ENCODE measurements around the gene DDX39A. TPM values are rescaled to one million over a fixed set of nuclear protein-coding genes. Genes with fewer than 3 reads are reported as not detected.
A peak's percentile ranks its signal among the peaks of the same experiment; 100 is the strongest.

Gene DDX39A
- total and polyA plus RNA-seq, 12 donors = 26.7 to 262 (median 46.8) TPM

DNA sequence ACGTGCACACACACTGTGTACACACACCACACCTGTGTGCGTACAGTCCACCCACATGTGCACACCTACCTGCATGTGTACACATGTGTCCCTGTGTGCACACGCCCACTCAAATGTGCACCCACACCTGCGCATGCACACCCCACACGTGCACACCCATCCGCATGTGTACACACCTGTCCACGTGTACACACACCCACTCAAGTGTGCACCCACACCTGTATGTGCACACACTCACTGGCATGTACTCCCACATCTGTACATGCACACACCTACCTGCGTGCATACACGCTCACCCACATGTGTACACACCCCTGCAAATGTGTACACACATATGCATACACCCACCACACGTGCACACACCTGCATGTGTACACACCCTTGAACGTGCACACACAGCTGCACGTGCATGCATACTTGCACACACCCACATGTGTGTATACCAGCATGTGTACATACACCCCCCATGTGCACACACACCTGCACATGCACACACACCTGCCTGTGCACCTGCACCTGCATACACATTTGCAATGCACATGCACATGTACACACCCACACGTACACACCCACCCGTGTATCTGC, 24.6 kb upstream of the DDX39A start:
- no peaks in the 10 kb centered on the region for H3K27me3 ChIP-seq
- intact Hi-C loops (cut with DNase I) = no loop called here
- TF ChIP-seq, protein P1, sequence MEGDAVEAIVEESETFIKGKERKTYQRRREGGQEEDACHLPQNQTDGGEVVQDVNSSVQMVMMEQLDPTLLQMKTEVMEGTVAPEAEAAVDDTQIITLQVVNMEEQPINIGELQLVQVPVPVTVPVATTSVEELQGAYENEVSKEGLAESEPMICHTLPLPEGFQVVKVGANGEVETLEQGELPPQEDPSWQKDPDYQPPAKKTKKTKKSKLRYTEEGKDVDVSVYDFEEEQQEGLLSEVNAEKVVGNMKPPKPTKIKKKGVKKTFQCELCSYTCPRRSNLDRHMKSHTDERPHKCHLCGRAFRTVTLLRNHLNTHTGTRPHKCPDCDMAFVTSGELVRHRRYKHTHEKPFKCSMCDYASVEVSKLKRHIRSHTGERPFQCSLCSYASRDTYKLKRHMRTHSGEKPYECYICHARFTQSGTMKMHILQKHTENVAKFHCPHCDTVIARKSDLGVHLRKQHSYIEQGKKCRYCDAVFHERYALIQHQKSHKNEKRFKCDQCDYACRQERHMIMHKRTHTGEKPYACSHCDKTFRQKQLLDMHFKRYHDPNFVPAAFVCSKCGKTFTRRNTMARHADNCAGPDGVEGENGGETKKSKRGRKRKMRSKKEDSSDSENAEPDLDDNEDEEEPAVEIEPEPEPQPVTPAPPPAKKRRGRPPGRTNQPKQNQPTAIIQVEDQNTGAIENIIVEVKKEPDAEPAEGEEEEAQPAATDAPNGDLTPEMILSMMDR (IDR thresholded peaks at IDR 0.05) = no peak
- no peak for TF ChIP-seq POLR2A (IDR thresholded peaks at IDR 0.05)
- no peak for DNase-seq
- no peak overlapping the region for H3K27ac ChIP-seq
- peaks cover 4 to 21% of the 10 kb centered on the region in 2 donors for H3K4me1 ChIP-seq (replicated peaks in 1 of 2)
- 90 to 94% (median 92%) methylated on average over 12 to 14 of the region's 14 CpGs for WGBS, 4 donors
- no peak overlapping the region for H3K4me3 ChIP-seq
- no peaks in the 10 kb centered on the region for H3K9me3 ChIP-seq (replicated peaks in 1 of 3)
- H3K36me3 ChIP-seq (replicated peaks in 1 of 2) = peaks cover 0 to 75% of the 10 kb centered on the region in 2 donors

DNA sequence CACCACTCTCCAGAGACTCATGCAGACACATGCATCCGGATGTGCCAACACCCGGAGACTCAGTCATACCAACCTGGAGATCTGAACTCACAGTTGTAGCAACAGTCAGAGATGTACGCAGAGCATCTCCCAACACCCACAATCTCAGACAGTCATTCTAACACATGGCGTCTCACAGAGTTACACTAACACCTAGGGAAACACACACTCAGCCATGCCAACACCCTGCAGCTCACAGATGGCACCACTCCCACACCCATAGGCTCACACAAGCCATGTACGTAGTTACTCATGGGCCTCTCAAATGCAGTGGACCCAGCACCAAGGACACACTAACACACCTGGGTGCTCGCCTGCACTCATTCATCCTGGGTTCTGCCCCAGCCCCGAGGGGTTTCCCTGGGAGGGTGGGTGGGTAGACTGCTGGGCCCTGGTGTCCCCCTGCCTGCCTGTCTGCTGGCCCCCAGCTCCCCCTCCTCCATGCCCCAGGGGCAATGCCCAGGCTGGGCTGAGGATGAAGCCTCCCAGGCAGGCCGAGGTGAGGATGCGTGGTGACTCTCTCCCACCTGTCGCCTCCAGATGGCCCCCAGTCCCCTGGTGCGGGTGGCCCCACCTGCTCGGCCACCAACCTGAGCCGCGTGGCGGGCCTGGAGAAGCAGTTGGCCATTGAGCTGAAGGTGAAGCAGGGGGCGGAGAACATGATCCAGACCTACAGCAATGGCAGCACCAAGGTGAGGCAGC, 23.9 kb upstream of the DDX39A start:
- TF ChIP-seq, protein P1 (IDR thresholded peaks at IDR 0.05) = no peak
- no peak for TF ChIP-seq POLR2A (IDR thresholded peaks at IDR 0.05)
- DNase-seq = no peak
- 93 to 100% (median 95%) methylated on average over 4 to 16 of the region's 16 CpGs for WGBS, 4 donors
- Histone ChIP-seq H3K36me3 (replicated peaks in 1 of 2) (peaks cover 0 to 68% of the 10 kb centered on the region in 2 donors), H3K4me3 (no peak overlapping the region), H3K9me3 (replicated peaks in 1 of 3) (no peaks in the 10 kb centered on the region), H3K27ac (no peak overlapping the region), H3K27me3 (no peaks in the 10 kb centered on the region), H3K4me1 (replicated peaks in 1 of 2) (peaks cover 11 to 23% of the 10 kb centered on the region in 2 donors)
- intact Hi-C loops (cut with DNase I) = no loop called here

DNA sequence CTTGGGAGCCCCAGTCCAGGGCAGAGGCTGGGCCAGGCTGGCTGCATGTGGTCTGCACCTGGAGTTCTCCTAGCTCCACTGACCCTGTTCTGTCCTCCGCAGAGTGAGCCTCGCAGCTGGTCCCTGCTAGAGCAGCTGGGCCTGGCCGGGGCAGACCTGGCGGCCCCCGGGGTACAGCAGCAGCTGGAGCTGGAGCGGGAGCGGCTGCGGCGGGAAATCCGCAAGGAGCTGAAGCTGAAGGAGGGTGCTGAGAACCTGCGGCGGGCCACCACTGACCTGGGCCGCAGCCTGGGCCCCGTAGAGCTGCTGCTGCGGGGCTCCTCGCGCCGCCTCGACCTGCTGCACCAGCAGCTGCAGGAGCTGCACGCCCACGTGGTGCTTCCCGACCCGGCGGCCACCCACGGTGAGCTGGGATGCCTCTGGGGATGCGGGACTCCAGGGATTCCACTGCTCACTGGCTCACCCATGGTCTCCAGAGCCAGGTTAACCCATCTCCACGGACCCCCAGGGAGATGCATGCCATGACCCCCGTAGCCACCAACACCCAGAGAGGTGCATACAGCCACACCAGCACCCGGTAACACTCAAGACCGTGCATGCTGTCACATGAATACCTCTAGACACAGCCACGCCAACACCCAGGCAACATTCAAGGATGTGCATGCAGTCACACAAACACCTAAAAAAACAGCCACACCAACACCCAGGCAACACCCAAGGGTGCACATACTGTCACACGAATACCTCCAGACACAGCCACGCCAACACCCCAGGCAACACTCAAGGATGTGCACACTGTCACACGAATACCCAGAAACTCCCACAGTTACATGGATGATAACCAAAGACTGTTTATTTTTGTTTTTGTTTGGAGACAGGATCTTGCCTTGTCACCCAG, 22.1 kb upstream of the DDX39A start:
- Histone ChIP-seq H3K4me1 (replicated peaks in 1 of 2) (peaks cover 11 to 28% of the 10 kb centered on the region in 2 donors), H3K36me3 (replicated peaks in 1 of 2) (peaks cover 0 to 51% of the 10 kb centered on the region in 2 donors), H3K27me3 (no peaks in the 10 kb centered on the region), H3K4me3 (no peak overlapping the region), H3K9me3 (replicated peaks in 1 of 3) (no peaks in the 10 kb centered on the region), H3K27ac (no peak overlapping the region)
- 83 to 94% (median 88%) methylated on average over 9 to 34 of the region's 34 CpGs for WGBS, 4 donors
- intact Hi-C loops (cut with DNase I) = no loop called here
- TF ChIP-seq POLR2A (IDR thresholded peaks at IDR 0.05) = no peak
- DNase-seq = no peak

DNA sequence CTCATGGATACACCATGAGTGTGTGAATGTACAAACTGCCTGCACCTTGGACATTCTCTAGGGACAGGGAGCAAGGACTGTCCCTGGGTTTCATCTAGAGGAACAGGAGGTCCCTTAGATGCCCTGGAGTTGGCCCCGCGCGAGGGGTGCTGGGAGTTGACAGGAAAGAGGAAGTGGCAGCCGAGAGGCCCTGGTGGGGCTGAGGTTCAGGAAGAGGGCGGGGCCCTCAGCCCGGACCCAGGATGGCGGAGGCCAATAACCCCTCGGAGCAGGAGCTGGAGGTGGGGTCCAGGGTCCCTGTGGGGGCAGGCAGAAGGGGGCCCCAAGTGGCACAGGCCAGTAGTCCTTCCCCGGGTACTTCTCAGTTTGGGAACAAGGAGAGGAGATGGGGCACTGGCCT, 20.9 kb upstream of the DDX39A start:
- 49 to 66% (median 57%) methylated on average over 5 to 9 of the region's 9 CpGs for WGBS, 4 donors
- intact Hi-C loops (cut with DNase I) = no loop called here
- Histone ChIP-seq H3K4me3 (peak overlapping the region in 1 of 4 donors; percentile 36), H3K27ac (peak overlapping the region in 2 of 5 donors; percentile 23 to 37), H3K4me1 (replicated peaks in 1 of 2) (peaks cover 15 to 33% of the 10 kb centered on the region in 2 donors), H3K27me3 (no peaks in the 10 kb centered on the region), H3K9me3 (replicated peaks in 1 of 3) (no peaks in the 10 kb centered on the region), H3K36me3 (replicated peaks in 1 of 2) (peaks cover 0 to 40% of the 10 kb centered on the region in 2 donors)
- no peak for TF ChIP-seq POLR2A (IDR thresholded peaks at IDR 0.05)
- TF ChIP-seq, protein P1 (IDR thresholded peaks at IDR 0.05) = no peak
- DNase-seq = peak; percentile 53 to 81 (median 65)

Data from adrenal gland (tissue), 12 donors.